ENCODE data around the gene CFAP74.
"Not testable (repeated sequence)": the region's sequence is repeated elsewhere in the genome, so short reads cannot be mapped to it uniquely, and the experiment has no call there.

CFAP74 gene

GRCh38 chr1:1996207-1996651 lies 7.4 kb downstream of the CFAP74 start:
- CTCF ChIA-PET = interaction anchor here (1.2 kb wide), 1 partner anchor 9 kb away, joined by 4 read pairs; no protein-coding TSS in a partner anchor

GRCh38 chr1:1994536-1994935 lies 9.1 kb downstream of the CFAP74 start:
- CTCF ChIA-PET = no interaction called here
- Mint-ChIP-seq H3K27me3 (peaks cover 40% of the 10 kb centered on the region), H3K4me3 (no peak overlapping the region), H3K36me3 (no peaks in the 10 kb centered on the region), H3K9me3 (no peaks in the 10 kb centered on the region), H3K4me1 (peaks cover 16% of the 10 kb centered on the region), H3K27ac (no peak overlapping the region)
- DNase-seq = no peak

More at GRCh38 chr1:1996207-1996651, 7.4 kb downstream of the CFAP74 start:
- Mint-ChIP-seq H3K27me3 (peaks cover 46% of the 10 kb centered on the region), H3K36me3 (no peaks in the 10 kb centered on the region), H3K9me3 (no peaks in the 10 kb centered on the region), H3K4me1 (peaks cover 16% of the 10 kb centered on the region), H3K4me3 (no peak overlapping the region), H3K27ac (peak overlapping the region; percentile 79)
- DNase-seq = no peak

GRCh38 chr1:1990222-1990621 lies 13.4 kb downstream of the CFAP74 start:
- Mint-ChIP-seq H3K27ac (no peak overlapping the region), H3K4me3 (no peak overlapping the region), H3K9me3 (no peaks in the 10 kb centered on the region), H3K36me3 (no peaks in the 10 kb centered on the region), H3K27me3 (peaks cover 49% of the 10 kb centered on the region), H3K4me1 (peaks cover 4% of the 10 kb centered on the region)
- CTCF ChIA-PET = interaction anchor here (0.7 to 2.2 kb wide), 2 partner anchors 30 to 55 kb away, joined by 3 to 5 read pairs; no protein-coding TSS in a partner anchor
- DNase-seq = no peak

- no peaks in the 10 kb centered on the region for H3K9me3 Mint-ChIP-seq
- DNase-seq = no peak
- no peaks in the 10 kb centered on the region for H3K36me3 Mint-ChIP-seq
- no peak overlapping the region for H3K27ac Mint-ChIP-seq
- no peak overlapping the region for H3K4me3 Mint-ChIP-seq
- CTCF ChIA-PET = interaction anchor here (0.7 to 2.2 kb wide), 2 partner anchors 29 to 55 kb away, joined by 3 to 5 read pairs; no protein-coding TSS in a partner anchor
- H3K4me1 Mint-ChIP-seq = peaks cover 2% of the 10 kb centered on the region
- peaks cover 47% of the 10 kb centered on the region for H3K27me3 Mint-ChIP-seq
These were observed 13.8 kb downstream of the CFAP74 start for GRCh38 chr1:1989789-1990188.

- no peaks in the 10 kb centered on the region for H3K36me3 Mint-ChIP-seq
These were observed 14.5 kb downstream of the CFAP74 start for GRCh38 chr1:1989102-1989542.

GRCh38 chr1:1988061-1988945 lies 15.3 kb downstream of the CFAP74 start:
- CTCF ChIA-PET = interaction anchor here (2.1 kb wide), 1 partner anchor 56 kb away, joined by 9 read pairs; no protein-coding TSS in a partner anchor
- H3K4me1 Mint-ChIP-seq = no peaks in the 10 kb centered on the region
- no peaks in the 10 kb centered on the region for H3K36me3 Mint-ChIP-seq
- peaks cover 43% of the 10 kb centered on the region for H3K27me3 Mint-ChIP-seq
- H3K4me3 Mint-ChIP-seq = no peak overlapping the region
- no peaks in the 10 kb centered on the region for H3K9me3 Mint-ChIP-seq
- no peak overlapping the region for H3K27ac Mint-ChIP-seq
- no peak for DNase-seq

More at GRCh38 chr1:1989102-1989542, 14.5 kb downstream of the CFAP74 start:
- Mint-ChIP-seq H3K4me1 (no peaks in the 10 kb centered on the region), H3K27ac (no peak overlapping the region), H3K9me3 (no peaks in the 10 kb centered on the region), H3K27me3 (peaks cover 43% of the 10 kb centered on the region), H3K4me3 (no peak overlapping the region)
- DNase-seq = no peak
- CTCF ChIA-PET = interaction anchor here (2.1 to 2.2 kb wide), 2 partner anchors 29 to 55 kb away, joined by 5 to 9 read pairs; no protein-coding TSS in a partner anchor

GRCh38 chr1:1987142-1987510 lies 16.5 kb downstream of the CFAP74 start:
- CTCF ChIA-PET = interaction anchor here (2.1 kb wide), 1 partner anchor 57 kb away, joined by 9 read pairs; no protein-coding TSS in a partner anchor
- no peak overlapping the region for H3K4me3 Mint-ChIP-seq
- DNase-seq = no peak
- H3K27me3 Mint-ChIP-seq = peaks cover 42% of the 10 kb centered on the region
- no peaks in the 10 kb centered on the region for H3K36me3 Mint-ChIP-seq
- no peaks in the 10 kb centered on the region for H3K4me1 Mint-ChIP-seq
- H3K9me3 Mint-ChIP-seq = peaks cover 2% of the 10 kb centered on the region
- H3K27ac Mint-ChIP-seq = no peak overlapping the region

GRCh38 chr1:1986451-1987141 lies 17.0 kb downstream of the CFAP74 start:
- H3K4me1 Mint-ChIP-seq = no peaks in the 10 kb centered on the region
- H3K4me3 Mint-ChIP-seq = no peak overlapping the region
- peaks cover 2% of the 10 kb centered on the region for H3K9me3 Mint-ChIP-seq
- peaks cover 38% of the 10 kb centered on the region for H3K27me3 Mint-ChIP-seq
- CTCF ChIA-PET = no interaction called here
- DNase-seq = no peak
- H3K27ac Mint-ChIP-seq = no peak overlapping the region
- H3K36me3 Mint-ChIP-seq = no peaks in the 10 kb centered on the region

- DNase-seq = no peak
- CTCF ChIA-PET = no interaction called here
- Mint-ChIP-seq H3K27me3 (peaks cover 35% of the 10 kb centered on the region), H3K9me3 (peaks cover 2% of the 10 kb centered on the region), H3K4me3 (no peak overlapping the region), H3K36me3 (no peaks in the 10 kb centered on the region), H3K4me1 (no peaks in the 10 kb centered on the region), H3K27ac (no peak overlapping the region)
These were observed 18.1 kb downstream of the CFAP74 start for GRCh38 chr1:1985375-1986050.

GRCh38 chr1:1984560-1985070 lies 19.0 kb downstream of the CFAP74 start:
- Mint-ChIP-seq H3K27me3 (peaks cover 29% of the 10 kb centered on the region), H3K36me3 (no peaks in the 10 kb centered on the region)
- CTCF ChIA-PET = no interaction called here

GRCh38 chr1:1982379-1983232 lies 21.0 kb downstream of the CFAP74 start:
- peaks cover 11% of the 10 kb centered on the region for H3K27me3 Mint-ChIP-seq
- CTCF ChIA-PET = no interaction called here
- H3K9me3 Mint-ChIP-seq = peaks cover 13% of the 10 kb centered on the region
- DNase-seq = no peak
- peaks cover 1% of the 10 kb centered on the region for H3K36me3 Mint-ChIP-seq
- no peak overlapping the region for H3K4me3 Mint-ChIP-seq
- no peaks in the 10 kb centered on the region for H3K4me1 Mint-ChIP-seq
- no peak overlapping the region for H3K27ac Mint-ChIP-seq

More at GRCh38 chr1:1984560-1985070, 19.0 kb downstream of the CFAP74 start:
- H3K4me3 Mint-ChIP-seq = no peak overlapping the region
- H3K27ac Mint-ChIP-seq = no peak overlapping the region
- peaks cover 4% of the 10 kb centered on the region for H3K9me3 Mint-ChIP-seq
- no peak for DNase-seq
- no peaks in the 10 kb centered on the region for H3K4me1 Mint-ChIP-seq

- H3K36me3 Mint-ChIP-seq, H3K27me3 Mint-ChIP-seq, H3K27ac Mint-ChIP-seq, H3K4me3 Mint-ChIP-seq, DNase-seq, H3K4me1 Mint-ChIP-seq, CTCF ChIA-PET: not testable (repeated sequence)
- H3K9me3 Mint-ChIP-seq = peaks cover 13% of the 10 kb centered on the region
These were observed 21.8 kb downstream of the CFAP74 start for GRCh38 chr1:1981631-1982327.

GRCh38 chr1:1981142-1981500 lies 22.5 kb downstream of the CFAP74 start:
- Mint-ChIP-seq H3K4me1 (no peaks in the 10 kb centered on the region), H3K4me3 (no peak overlapping the region), H3K36me3 (peaks cover 1% of the 10 kb centered on the region), H3K27me3 (no peaks in the 10 kb centered on the region), H3K27ac (no peak overlapping the region), H3K9me3 (peaks cover 13% of the 10 kb centered on the region)
- no peak for DNase-seq
- CTCF ChIA-PET = no interaction called here

Measured in activated naive CD4-positive, alpha-beta T cell treated with anti-CD3 and anti-CD28 coated beads, Interleukin-2, amount 10 ng/mL, durations not matched to agents 7 days and 5 days (primary cell).